ENCODE data around the gene PAWR. TPM values are rescaled to one million over a fixed set of nuclear protein-coding genes. Genes with fewer than 3 reads are reported as not detected.

The PAWR gene
- total RNA-seq, 1 donor from 2014 or later = 10.5 TPM

DNA sequence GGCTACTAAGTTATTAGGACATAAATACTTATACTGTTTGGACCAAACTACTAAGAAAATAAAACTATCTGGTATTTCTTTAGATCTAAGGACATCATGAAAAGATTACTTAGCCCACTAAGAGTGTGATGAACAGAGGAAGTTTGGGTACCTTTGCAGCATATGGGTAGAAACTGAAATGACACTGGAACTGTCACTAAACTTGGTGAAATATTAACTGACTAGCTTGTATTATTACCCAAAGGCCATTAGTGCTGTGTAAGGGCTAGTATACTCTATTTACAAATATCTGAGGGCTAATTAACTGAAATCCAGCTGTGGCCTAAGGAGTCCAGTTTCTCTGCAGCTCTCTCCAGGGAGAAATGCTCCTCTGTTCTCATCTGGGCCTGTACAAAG lies 45.5 kb downstream of the PAWR start:
- DNase-seq = no peak
- H3K27me3 ChIP-seq (ENCODE audit: low read depth) = no peaks in the 10 kb centered on the region
- peaks cover 15% of the 10 kb centered on the region for H3K4me1 ChIP-seq
- H3K36me3 ChIP-seq = no peaks in the 10 kb centered on the region
- H3K4me3 ChIP-seq = no peak overlapping the region
- H3K9me3 ChIP-seq (replicated peaks) = no peaks in the 10 kb centered on the region
- H3K27ac ChIP-seq (replicated peaks) = no peak overlapping the region
- intact Hi-C loops (cut with micrococcal nuclease) = no loop called here
- TF ChIP-seq, protein P1, sequence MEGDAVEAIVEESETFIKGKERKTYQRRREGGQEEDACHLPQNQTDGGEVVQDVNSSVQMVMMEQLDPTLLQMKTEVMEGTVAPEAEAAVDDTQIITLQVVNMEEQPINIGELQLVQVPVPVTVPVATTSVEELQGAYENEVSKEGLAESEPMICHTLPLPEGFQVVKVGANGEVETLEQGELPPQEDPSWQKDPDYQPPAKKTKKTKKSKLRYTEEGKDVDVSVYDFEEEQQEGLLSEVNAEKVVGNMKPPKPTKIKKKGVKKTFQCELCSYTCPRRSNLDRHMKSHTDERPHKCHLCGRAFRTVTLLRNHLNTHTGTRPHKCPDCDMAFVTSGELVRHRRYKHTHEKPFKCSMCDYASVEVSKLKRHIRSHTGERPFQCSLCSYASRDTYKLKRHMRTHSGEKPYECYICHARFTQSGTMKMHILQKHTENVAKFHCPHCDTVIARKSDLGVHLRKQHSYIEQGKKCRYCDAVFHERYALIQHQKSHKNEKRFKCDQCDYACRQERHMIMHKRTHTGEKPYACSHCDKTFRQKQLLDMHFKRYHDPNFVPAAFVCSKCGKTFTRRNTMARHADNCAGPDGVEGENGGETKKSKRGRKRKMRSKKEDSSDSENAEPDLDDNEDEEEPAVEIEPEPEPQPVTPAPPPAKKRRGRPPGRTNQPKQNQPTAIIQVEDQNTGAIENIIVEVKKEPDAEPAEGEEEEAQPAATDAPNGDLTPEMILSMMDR (IDR thresholded peaks at IDR 0.05; ENCODE audit: borderline replicate concordance) = no peak

DNA sequence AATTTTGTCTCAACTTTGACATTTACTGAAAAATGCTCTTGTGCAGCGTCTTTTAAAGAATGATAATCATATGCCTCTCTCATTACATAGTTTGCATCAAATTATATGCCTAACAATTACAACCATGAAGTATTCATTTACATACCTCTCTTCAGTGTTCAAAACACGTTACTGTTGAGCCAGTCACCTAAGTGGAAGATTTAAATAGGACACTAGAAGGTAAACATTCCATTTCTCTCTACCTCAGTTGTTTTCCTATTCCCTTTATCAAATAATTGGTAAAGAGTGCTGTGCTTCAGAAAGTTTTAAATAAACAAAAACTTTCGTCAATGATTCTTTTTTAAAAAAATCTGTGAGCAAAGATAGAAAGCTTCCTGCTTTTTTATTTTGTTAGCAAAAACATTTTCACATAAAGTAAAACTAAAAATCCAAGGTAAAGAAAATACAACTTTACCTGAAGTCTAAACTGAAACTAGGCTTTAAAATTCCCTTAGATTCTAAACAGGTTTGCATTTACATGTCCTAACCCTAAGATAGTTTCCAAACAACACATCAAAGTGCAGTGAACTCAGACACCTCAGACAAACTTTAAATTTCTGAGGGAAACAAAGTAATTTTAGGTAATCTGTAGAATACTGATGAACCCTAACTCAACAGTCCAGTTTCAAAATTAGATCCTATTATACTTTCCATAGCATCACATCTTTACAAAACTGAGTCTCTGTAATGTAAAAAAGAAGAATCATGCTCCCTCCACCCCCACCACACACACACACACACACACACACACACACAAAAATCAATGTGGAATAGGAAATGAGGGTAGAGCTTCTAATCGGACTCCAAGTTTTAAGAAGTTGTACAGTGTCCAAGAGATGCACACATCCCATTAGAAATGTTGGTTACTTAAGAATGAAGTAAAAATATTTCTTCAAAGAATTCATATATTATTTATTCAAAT lies 46.2 kb downstream of the PAWR start:
- Histone ChIP-seq H3K4me1 (peaks cover 15% of the 10 kb centered on the region), H3K36me3 (no peaks in the 10 kb centered on the region), H3K27me3 (ENCODE audit: low read depth) (no peaks in the 10 kb centered on the region), H3K4me3 (no peak overlapping the region), H3K9me3 (replicated peaks) (no peaks in the 10 kb centered on the region), H3K27ac (replicated peaks) (no peak overlapping the region)
- no peak for DNase-seq
- TF ChIP-seq, protein P1 (IDR thresholded peaks at IDR 0.05; ENCODE audit: borderline replicate concordance) = no peak
- intact Hi-C loops (cut with micrococcal nuclease) = no loop called here

DNA sequence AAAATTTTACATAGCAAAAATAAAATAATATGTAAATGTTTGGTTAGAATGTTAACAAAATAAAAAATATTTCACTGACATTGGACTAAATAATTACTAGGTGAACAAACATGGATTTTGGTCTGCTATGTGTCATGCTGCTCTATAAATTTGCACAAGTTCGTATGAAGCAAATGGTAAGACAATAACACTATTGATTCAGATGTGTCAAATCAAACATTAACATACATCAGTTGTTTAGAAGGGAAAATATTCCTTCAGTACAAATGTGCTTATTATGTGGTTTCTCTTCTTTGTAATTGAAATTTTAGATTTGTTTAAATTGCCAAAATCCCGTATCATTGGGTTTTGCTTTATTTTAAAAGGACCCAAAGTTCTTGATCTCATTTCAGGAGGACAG lies 46.9 kb downstream of the PAWR start:
- no peaks in the 10 kb centered on the region for H3K36me3 ChIP-seq
- TF ChIP-seq, protein P1 (IDR thresholded peaks at IDR 0.05; ENCODE audit: borderline replicate concordance) = no peak
- H3K27me3 ChIP-seq (ENCODE audit: low read depth) = no peaks in the 10 kb centered on the region
- DNase-seq = no peak
- no peak overlapping the region for H3K4me3 ChIP-seq
- intact Hi-C loops (cut with micrococcal nuclease) = no loop called here
- no peak overlapping the region for H3K27ac ChIP-seq (replicated peaks)
- H3K4me1 ChIP-seq = peaks cover 15% of the 10 kb centered on the region
- H3K9me3 ChIP-seq (replicated peaks) = no peaks in the 10 kb centered on the region

DNA sequence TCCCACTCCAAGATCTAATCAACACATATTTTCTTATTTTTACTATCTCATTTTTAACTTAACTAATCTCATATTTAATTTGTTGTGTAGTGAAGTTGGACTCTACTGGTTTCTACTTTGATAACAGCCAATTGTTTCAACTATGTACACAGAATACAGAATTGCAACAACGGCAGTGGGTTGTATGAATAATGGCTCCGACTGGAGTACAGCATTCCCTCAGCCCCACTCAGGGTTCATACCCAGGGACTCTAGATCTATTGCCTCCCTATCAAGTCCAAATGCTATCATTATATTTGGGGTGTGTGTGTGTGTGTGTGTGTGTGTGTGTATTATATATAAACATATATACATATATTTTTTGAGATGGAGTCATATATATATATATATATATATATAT lies 52.3 kb downstream of the PAWR start:
- DNase-seq = no peak
- Histone ChIP-seq H3K27ac (replicated peaks) (no peak overlapping the region), H3K4me1 (peaks cover 3% of the 10 kb centered on the region), H3K27me3 (ENCODE audit: low read depth) (no peaks in the 10 kb centered on the region), H3K9me3 (replicated peaks) (no peaks in the 10 kb centered on the region), H3K36me3 (no peaks in the 10 kb centered on the region), H3K4me3 (no peak overlapping the region)
- TF ChIP-seq, protein P1 (IDR thresholded peaks at IDR 0.05; ENCODE audit: borderline replicate concordance) = no peak
- intact Hi-C loops (cut with micrococcal nuclease) = no loop called here

DNA sequence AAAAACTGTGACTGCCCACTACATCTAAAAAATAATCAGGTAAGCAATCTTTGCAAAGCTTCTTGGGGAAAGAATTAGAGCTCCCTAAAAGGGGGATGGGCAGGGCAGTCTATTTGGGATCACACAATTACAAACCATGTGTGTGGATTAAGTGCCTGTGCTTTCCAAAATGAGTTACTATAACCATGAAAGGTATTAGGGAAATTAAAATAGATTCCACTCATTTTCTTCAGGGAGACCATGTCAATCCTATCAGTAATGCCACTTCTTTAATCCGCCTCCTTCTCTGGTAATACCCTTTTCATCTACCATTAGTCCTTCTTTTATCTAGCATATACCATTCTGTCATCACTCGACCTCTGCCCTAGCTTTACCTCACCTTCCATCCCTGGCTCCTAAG lies 53.7 kb downstream of the PAWR start:
- Histone ChIP-seq H3K4me1 (no peaks in the 10 kb centered on the region), H3K36me3 (no peaks in the 10 kb centered on the region), H3K27me3 (ENCODE audit: low read depth) (no peaks in the 10 kb centered on the region), H3K4me3 (no peak overlapping the region), H3K27ac (replicated peaks) (no peak overlapping the region), H3K9me3 (replicated peaks) (no peaks in the 10 kb centered on the region)
- intact Hi-C loops (cut with micrococcal nuclease) = no loop called here
- TF ChIP-seq, protein P1 (IDR thresholded peaks at IDR 0.05; ENCODE audit: borderline replicate concordance) = no peak
- DNase-seq = no peak

All from left ventricle myocardium inferior (tissue), 1 donor.